ENCODE measurements around the gene ECSCR.
"Not testable (repeated sequence)": the region's sequence is repeated elsewhere in the genome, so short reads cannot be mapped to it uniquely, and the experiment has no call there.

Gene ECSCR

GRCh38 chr5:139446956-139447779 lies 15.4 kb downstream of the ECSCR start:
- ChIA-PET CTCF (interaction anchor here (0.8 to 3.2 kb wide), 7 partner anchors 8 to 84 kb away, joined by 3 to 14 read pairs (median 4); partner anchors contain the start of genes DNAJC18 and STING1), POLR2A (interaction anchor here (0.6 to 1.8 kb wide), 2 partner anchors 12 to 264 kb away, joined by 6 read pairs; no protein-coding TSS in a partner anchor)
- no peak for TF ChIP-seq CTCF (IDR thresholded peaks at IDR 0.05; ENCODE audit: control extremely low read depth, extremely low read depth, low read depth, missing control alignments)
- DNase-seq (ENCODE audit: extremely low spot score): peak; percentile 38

GRCh38 chr5:139445325-139446170 lies 17.0 kb downstream of the ECSCR start:
- ChIA-PET CTCF (interaction anchor here (1.0 to 2.7 kb wide), 6 partner anchors 10 to 68 kb away, joined by 3 to 10 read pairs (median 5); partner anchors contain the start of gene STING1), POLR2A (no interaction called here)
- no peak for DNase-seq (ENCODE audit: extremely low spot score)

GRCh38 chr5:139443831-139444453 lies 18.6 kb downstream of the ECSCR start:
- no peak for TF ChIP-seq CTCF (IDR thresholded peaks at IDR 0.05; ENCODE audit: control extremely low read depth, extremely low read depth, low read depth, missing control alignments)
- ChIA-PET POLR2A (no interaction called here), CTCF (interaction anchor here (0.8 to 2.7 kb wide), 6 partner anchors 9 to 321 kb away, joined by 3 to 10 read pairs (median 5); no protein-coding TSS in a partner anchor)
- no peak for DNase-seq (ENCODE audit: extremely low spot score)

More at GRCh38 chr5:139445325-139446170, 17.0 kb downstream of the ECSCR start:
- no peak for TF ChIP-seq CTCF (IDR thresholded peaks at IDR 0.05; ENCODE audit: control extremely low read depth, extremely low read depth, low read depth, missing control alignments)

GRCh38 chr5:139440416-139440815 lies 22.1 kb downstream of the ECSCR start:
- POLR2A ChIA-PET; DNase-seq (ENCODE audit: extremely low spot score): not testable (repeated sequence)
- CTCF ChIA-PET: interaction anchor here (1.4 to 6.4 kb wide), 3 partner anchors 10 to 73 kb away, joined by 4 to 49 read pairs (median 5); no protein-coding TSS in a partner anchor

- ChIA-PET POLR2A (interaction anchor here (0.8 to 1.3 kb wide), 2 partner anchors 15 to 21 kb away, joined by 4 to 8 read pairs; no protein-coding TSS in a partner anchor), CTCF (interaction anchor here (0.7 to 8.2 kb wide), 13 partner anchors 8 to 104 kb away, joined by 3 to 90 read pairs (median 4); no protein-coding TSS in a partner anchor)
- DNase-seq (ENCODE audit: extremely low spot score): peak; percentile 94
- TF ChIP-seq CTCF (IDR thresholded peaks at IDR 0.05; ENCODE audit: control extremely low read depth, extremely low read depth, low read depth, missing control alignments): no peak
These were observed 23.3 kb downstream of the ECSCR start, which contains the start of gene DNAJC18 for GRCh38 chr5:139439013-139439903. DNAJC18 (minus strand) TSS chr5:139439525; CDS start chr5:139439445, 80 bp downstream.

GRCh38 chr5:139438707-139439012 lies 23.9 kb downstream of the ECSCR start:
- DNase-seq (ENCODE audit: extremely low spot score): no peak
- CTCF ChIA-PET: interaction anchor here (0.8 to 8.2 kb wide), 8 partner anchors 9 to 80 kb away, joined by 3 to 90 read pairs (median 4); no protein-coding TSS in a partner anchor
- no peak for TF ChIP-seq CTCF (IDR thresholded peaks at IDR 0.05; ENCODE audit: control extremely low read depth, extremely low read depth, low read depth, missing control alignments)
- POLR2A ChIA-PET: interaction anchor here (1.3 kb wide), 1 partner anchor 21 kb away, joined by 8 read pairs; no protein-coding TSS in a partner anchor

Measured in GM10248 (cell line).